Stimulated activated CD8-positive, alpha-beta memory T cell treated with anti-CD3 and anti-CD28 coated beads, Interleukin-7, amount 100 ng/mL, for 4 hours (primary cell): ENCODE measurements around the gene KIRREL2.
A peak's percentile ranks its signal among the peaks of the same experiment; 100 is the strongest.
"Not testable (repeated sequence)": the region's sequence is repeated elsewhere in the genome, so short reads cannot be mapped to it uniquely, and the experiment has no call there.

ENCODE experiments used
- DNase-seq, 2 donors: peaks; one replicate each; pipeline ENCODE4 v3.0.0-alpha.2; 2020; ENCODE audit warnings: low read depth in 2 of 2

The KIRREL2 gene

DNA sequence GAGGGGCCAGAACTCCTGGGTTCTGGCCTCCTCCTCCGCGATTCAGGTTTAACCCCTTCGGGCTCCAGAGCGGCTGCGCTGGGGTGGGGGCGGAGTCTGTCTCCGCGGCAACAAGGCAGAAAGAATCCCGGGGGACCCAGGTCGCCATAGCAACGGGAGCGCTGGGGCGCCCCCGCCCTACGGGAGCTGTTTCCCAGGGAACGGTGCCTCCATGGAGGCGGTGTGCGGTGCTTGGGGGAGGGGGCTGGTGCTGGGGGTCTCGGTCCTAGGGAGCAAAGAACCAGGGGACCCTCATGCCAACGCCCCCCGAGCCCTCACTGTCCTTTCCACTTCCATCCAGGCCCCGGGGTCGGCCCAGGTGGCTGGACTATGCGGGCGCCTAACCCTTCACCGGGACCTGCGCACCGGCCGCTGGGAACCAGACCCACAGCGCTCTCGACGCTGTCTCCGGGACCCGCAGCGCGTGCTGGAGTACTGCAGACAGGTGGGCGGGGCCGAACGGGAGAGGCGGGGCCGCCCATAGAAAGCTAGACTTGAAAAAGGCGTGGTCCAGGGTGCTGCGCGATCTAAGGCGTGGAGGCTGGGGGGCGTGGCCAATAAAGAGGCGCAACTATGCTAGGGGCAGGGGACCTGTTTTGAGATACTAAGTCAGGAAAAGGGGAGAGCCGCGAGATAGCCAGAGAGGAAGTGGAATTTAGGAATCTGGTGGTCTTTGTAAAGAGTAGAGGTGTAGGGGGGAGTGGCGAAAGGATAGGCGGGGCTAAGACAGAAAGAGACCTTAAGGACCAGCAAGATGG is 12.8 kb downstream of the KIRREL2 start:
- DNase-seq, result peak; percentile 64 to 72

- DNase-seq, result not testable (repeated sequence)
Measured at GRCh38 chr19:35870124-35870736, 13.5 kb downstream of the KIRREL2 start.

DNA sequence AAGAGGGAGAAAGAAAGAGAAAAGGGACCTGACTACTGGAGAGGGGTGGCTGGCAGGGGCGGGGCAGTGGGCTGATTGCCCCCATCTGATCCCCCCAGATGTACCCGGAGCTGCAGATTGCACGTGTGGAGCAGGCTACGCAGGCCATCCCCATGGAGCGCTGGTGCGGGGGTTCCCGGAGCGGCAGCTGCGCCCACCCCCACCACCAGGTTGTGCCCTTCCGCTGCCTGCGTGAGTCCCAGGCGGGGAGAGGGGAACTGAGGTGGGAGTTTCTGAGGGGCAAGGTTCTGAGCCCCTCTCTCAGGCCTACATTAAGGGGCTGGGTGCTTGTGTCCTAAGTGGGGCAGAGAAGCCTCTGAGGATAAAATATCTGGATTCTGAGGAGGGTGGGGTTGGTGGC is 14.1 kb downstream of the KIRREL2 start:
- no peak for DNase-seq

GRCh38 chr19:35871611-35872010 is 14.9 kb downstream of the KIRREL2 start:
- no peak for DNase-seq

DNA sequence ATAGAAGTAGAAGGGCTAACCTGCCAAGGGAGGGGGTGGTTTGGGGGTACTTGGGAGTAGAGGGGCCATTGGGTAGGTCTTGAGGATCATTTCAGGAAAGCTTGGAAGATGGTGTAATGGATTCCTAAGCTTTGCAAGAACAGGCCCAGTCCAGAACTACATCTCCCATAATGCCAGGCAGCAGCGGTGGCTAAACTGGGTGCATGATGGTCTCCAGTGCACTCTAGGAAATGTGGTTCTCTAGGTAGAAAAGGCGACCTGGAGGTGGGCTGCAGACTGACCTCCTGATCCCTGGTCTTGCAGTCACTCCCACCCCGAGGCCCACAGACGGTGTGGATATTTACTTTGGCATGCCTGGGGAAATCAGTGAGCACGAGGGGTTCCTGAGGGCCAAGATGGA is 15.5 kb downstream of the KIRREL2 start:
- no peak for DNase-seq

- no peak for DNase-seq
Measured at GRCh38 chr19:35874392-35874930, 17.8 kb downstream of the KIRREL2 start.

GRCh38 chr19:35879068-35879467 is 22.4 kb downstream of the KIRREL2 start:
- DNase-seq, result no peak

DNA sequence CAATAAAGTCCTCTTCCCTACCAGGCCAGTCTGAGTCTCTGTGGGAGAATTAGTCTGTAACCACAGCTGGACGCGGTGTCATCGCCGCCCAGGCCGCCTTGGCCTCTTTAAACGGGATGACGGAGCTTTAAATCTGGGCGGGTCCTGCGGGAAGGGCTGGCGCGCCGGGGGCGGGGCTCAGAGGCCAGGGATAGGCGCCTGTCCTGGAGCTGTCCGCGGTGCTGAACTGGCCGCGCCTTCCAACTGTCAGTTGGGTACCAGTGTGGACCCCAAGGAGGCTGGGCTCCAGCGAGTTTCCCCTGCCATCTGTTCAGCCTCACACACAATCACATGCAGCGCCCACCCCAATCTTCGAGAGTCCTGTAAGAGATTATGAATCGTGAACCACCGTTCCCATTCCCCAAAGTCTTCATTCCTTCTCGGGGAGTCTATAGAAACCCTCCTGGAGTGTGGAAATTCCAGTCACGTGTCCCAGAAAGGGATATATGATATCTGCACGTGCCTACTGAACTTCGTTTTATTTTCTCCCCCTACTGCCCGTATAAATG is 23.1 kb downstream of the KIRREL2 start:
- peak in 1 of 2 donors; percentile 50 for DNase-seq

DNA sequence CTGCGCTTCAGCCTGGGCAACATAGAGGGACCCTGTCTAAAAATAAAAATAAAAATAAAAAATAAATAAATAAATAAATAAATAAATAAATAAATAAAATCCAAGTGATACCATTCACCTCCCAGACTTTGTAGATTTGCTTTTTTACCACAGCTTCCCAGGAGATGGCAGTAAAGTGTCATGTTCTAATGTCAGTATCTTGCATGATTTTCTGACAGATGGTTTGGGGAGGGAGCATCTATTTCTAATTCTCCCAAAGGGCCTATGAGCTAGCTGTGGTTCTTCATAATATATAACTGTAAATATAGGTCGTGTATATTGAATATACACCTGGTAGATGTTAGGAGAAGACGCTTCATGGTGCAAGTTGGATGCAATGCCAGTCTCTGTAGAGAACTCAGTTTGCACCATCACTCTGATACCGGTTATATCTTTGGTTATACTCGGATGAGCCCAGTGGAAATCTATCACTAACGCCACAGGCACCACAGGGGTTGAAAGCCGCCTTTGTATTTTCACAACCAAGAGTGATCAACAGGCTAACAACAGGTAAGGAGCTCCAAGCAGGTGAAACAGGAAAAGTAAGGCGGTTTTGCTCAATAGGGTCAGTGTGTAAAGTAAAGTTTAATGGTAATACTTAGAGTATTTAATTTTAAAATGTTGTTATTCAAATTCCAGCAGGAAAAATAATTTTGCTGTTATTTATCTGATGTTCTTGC is 25.6 kb downstream of the KIRREL2 start:
- DNase-seq, result no peak

- DNase-seq, result no peak
Measured at GRCh38 chr19:35883882-35884281, 27.2 kb downstream of the KIRREL2 start.

- no peak for DNase-seq
Measured at GRCh38 chr19:35885225-35885738, 28.6 kb downstream of the KIRREL2 start.

DNA sequence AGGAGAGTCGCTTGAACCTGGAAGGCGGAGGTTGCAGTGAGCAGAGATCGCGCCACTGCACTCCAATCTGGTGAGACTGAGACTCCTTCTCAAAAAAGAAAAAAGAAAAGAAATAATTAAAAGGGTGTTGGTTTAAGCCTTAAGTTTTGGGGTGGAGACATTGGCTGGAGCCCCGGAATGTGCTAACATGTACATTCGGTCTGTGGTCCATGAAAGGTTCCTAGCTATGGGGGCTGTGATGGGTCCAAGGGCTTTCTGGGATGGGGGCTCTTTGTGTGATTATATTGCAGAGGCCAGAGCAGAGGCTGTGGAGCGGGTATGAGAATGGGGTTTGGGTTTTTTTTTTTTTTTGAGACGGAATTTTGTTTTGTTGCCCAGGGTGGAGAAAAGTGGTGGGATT is 29.2 kb downstream of the KIRREL2 start:
- no peak for DNase-seq

GRCh38 chr19:35887197-35887596 is 30.5 kb downstream of the KIRREL2 start:
- DNase-seq, result no peak

- no peak for DNase-seq
Measured at GRCh38 chr19:35888398-35888797, 31.7 kb downstream of the KIRREL2 start.

GRCh38 chr19:35889370-35890112 is 32.8 kb downstream of the KIRREL2 start:
- no peak for DNase-seq

DNA sequence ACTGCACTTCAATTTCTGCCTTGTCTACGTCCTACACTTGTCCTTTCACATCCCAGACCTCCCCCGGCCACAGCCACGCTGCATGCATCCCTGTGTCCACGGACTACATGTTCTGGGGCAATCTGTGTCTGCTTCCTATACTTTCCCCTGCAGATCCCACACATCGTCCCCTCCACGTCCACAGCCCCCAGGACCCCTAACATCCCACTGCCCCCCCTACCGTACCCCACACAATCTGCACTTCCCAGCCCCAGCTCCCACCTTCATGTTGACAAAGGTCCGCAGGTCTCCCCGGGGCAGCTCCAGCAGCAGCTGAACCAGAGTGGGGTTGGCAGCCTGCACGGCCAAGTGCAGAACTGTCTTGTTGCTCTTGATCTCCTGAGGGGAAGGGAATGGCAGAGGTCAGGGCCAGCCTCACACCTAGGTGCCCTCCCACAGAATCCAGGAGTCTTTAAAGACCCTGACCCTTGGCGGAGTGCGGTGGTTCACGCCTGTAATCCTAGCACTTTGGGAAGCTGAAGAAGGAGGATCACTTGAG is 33.5 kb downstream of the KIRREL2 start:
- no peak for DNase-seq

- not testable (repeated sequence) for DNase-seq
Measured at GRCh38 chr19:35891819-35892218, 35.1 kb downstream of the KIRREL2 start.

DNA sequence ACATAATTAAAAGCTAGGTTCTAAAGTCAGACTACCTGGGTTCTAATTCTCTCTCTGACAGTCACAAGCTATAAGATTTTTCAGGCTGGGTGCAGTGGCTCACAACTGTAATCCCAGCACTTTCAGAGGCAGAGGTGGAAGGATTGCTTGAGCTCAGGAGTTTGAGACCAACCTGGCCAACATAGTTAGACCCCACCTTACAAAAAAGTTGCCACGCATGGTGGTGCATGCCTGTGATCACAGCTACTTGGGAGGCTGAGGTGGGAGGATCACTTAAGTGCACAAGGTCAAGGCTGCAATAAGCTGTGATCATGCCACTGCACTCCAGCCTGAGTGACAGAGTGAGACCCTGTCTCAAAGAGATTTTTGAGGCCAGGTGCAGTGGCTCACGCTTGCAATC is 37.6 kb downstream of the KIRREL2 start:
- DNase-seq, result no peak

DNA sequence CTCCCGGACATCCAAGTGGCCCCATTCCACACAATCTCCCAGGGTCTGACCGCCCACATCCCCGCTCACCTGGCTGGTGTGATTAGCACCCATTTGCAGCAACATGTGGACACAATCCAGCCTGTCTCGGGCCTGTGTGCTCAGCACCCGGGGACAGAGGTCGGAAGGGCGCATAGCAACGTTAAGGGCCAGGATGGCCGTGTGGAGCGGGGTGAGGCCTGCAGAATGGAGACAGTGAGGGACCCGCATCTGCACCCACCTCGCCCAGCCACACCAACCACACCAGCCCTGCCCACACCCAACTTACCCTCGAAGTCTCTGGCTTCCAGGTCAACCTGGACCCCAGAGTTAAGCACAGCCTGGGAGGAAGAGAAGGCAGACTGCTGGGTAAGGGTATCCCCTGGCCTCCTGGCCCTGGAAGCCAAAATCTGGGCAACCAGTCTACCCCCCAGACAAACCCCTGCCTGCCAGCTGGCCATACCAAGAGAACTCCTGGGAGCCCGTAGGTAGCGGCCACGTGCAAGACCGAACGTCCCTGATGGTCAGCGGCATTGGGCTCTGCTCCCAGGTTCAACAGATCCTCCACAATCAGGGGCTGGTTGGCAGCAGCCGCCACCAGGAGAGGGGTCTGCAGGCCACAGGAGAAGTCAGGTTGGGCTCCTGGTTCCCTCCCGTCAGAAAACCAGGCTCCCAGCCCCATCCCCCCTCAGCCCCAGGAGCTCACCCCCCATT is 39.4 kb downstream of the KIRREL2 start:
- no peak for DNase-seq

DNA sequence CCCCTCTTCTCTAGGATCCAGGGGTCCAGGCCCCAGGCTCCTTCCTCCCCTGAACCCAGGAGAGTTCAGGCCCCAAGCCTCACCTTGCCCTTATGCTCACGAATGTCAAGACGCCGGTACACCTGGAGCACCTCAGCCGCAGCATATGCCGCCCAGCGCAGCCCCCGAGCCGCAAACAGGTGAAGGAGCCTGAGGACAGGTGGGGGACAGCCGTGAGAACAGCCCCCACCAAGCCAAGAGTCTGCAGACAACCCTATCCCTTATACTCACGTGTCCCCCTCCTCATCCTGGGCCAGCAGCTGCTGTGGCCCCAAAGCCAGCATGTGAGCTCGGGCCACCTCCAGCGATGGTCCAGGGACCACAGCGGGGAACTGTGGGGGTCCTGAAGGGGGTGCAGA is 39.9 kb downstream of the KIRREL2 start:
- no peak for DNase-seq
